Thyroid gland (tissue), 4 donors: ENCODE results near the gene UNC13D. TPM values are rescaled to one million over a fixed set of nuclear protein-coding genes. Genes with fewer than 3 reads are reported as not detected.

Source experiments
- DNase-seq, 2 donors: peaks; one replicate each; pipeline ENCODE4 v3.0.0-alpha.2; 2019
- H3K27ac ChIP-seq, 3 donors: fragments of 200-600 bp; sonication (generic); 1 replicate in 2 of 3; 2 replicates in 1 of 3; pipeline ENCODE4 v1.5.1; 2016 to 2019; ENCODE audit warnings: mild to moderate bottlenecking in 1 of 3, moderate library complexity in 1 of 3
- H3K27me3 ChIP-seq: fragments of 200-600 bp; sonication (generic); one replicate; pipeline ENCODE4 v1.5.1; 2019
- H3K36me3 ChIP-seq, 2 donors: fragments of 200-600 bp; sonication (generic); one replicate each; pipeline ENCODE4 v1.5.1; 2016 to 2019
- H3K4me1 ChIP-seq, 2 donors: fragments of 200-600 bp; sonication (generic); one replicate each; pipeline ENCODE4 v1.5.1; 2017 to 2019
- H3K4me3 ChIP-seq, 3 donors: fragments of 200-600 bp; sonication (generic); replicated peaks in 1 of 3; 1 replicate in 2 of 3; 2 replicates in 1 of 3; pipeline ENCODE4 v1.5.1; 2016; ENCODE audit warnings: mild to moderate bottlenecking in 1 of 3
- H3K9me3 ChIP-seq: fragments of 200-600 bp; sonication (generic); one replicate; pipeline ENCODE4 v1.5.1; 2017
- POLR2A ChIP-seq, 2 donors: fragments of 450-650 bp; IDR thresholded peaks; one replicate each; pipeline ENCODE4 v1.6.1; 2017; ENCODE audit warnings: antibody characterized with exemption in 2 of 2, mild to moderate bottlenecking in 2 of 2, moderate library complexity in 1 of 2
- WGBS, 2 donors: methylation state at CpG; one replicate each; pipeline ENCODE4 v1.1.5; 2017; 5-methylcytosine and 5-hydroxymethylcytosine counted together
- intact Hi-C: fragments of 100-400 bp; cut with DNase I; formaldehyde crosslinking; loops from one replicate; pipeline ENCODE4 v1.15.1; 2023
- total RNA-seq, 4 donors: library from RNA; depleted of rRNA; stranded (reverse); fragments of >200 nt; gene quantifications; one replicate each; pipeline ENCODE4 v1.2.3, GENCODE V29; 2016
- TF ChIP-seq, protein P1 (sequence below), 6 experiments: fragments of 200-600 bp in 3 of 6; fragments of 450-650 bp in 3 of 6; sonication (generic) in 3 of 6; IDR thresholded peaks; one replicate each; pipeline ENCODE4 v1.5.1; 2016 to 2019; ENCODE audit warnings: antibody characterized with exemption in 6 of 6, mild to moderate bottlenecking in 2 of 6, inconsistent platforms in 1 of 6, moderate library complexity in 1 of 6

UNC13D gene
- total RNA-seq, 4 donors from 2014 or later, result 4.0 to 8.1 (median 5.2) TPM

GRCh38 chr17:75876938-75877751 is 32.9 kb upstream of the UNC13D start:
- Histone ChIP-seq H3K27me3 (no peaks in the 10 kb centered on the region), H3K4me1 (peaks cover 40 to 53% of the 10 kb centered on the region in 2 donors), H3K36me3 (peaks cover 0 to 6% of the 10 kb centered on the region in 2 donors), H3K4me3 (peak overlapping the region in 2 of 3 donors; percentile 13 to 54), H3K27ac (peak overlapping the region; percentile 91 to 93 (median 91)), H3K9me3 (no peaks in the 10 kb centered on the region)
- DNase-seq, result peak; percentile 87 to 91
- peak in 1 of 2 donors; percentile 8 for TF ChIP-seq POLR2A (IDR thresholded peaks at IDR 0.05)
- TF ChIP-seq, protein P1, sequence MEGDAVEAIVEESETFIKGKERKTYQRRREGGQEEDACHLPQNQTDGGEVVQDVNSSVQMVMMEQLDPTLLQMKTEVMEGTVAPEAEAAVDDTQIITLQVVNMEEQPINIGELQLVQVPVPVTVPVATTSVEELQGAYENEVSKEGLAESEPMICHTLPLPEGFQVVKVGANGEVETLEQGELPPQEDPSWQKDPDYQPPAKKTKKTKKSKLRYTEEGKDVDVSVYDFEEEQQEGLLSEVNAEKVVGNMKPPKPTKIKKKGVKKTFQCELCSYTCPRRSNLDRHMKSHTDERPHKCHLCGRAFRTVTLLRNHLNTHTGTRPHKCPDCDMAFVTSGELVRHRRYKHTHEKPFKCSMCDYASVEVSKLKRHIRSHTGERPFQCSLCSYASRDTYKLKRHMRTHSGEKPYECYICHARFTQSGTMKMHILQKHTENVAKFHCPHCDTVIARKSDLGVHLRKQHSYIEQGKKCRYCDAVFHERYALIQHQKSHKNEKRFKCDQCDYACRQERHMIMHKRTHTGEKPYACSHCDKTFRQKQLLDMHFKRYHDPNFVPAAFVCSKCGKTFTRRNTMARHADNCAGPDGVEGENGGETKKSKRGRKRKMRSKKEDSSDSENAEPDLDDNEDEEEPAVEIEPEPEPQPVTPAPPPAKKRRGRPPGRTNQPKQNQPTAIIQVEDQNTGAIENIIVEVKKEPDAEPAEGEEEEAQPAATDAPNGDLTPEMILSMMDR (IDR thresholded peaks at IDR 0.05), result peak in 1 of 6 experiments; percentile 19
- intact Hi-C loops, result no loop called here
- WGBS, 2 donors, result 13 to 21% methylated on average over 31 to 33 of the region's 41 CpGs

GRCh38 chr17:75876190-75876937 is 32.2 kb upstream of the UNC13D start:
- peak overlapping the region; percentile 91 to 93 (median 91) for H3K27ac ChIP-seq
- no peaks in the 10 kb centered on the region for H3K27me3 ChIP-seq
- TF ChIP-seq POLR2A (IDR thresholded peaks at IDR 0.05), result peak in 1 of 2 donors; percentile 29
- TF ChIP-seq, protein P1 (IDR thresholded peaks at IDR 0.05), result peak in 2 of 6 experiments; percentile 14 to 23
- no peaks in the 10 kb centered on the region for H3K9me3 ChIP-seq
- 3 to 14% methylated on average over 11 to 16 of the region's 26 CpGs for WGBS, 2 donors
- H3K36me3 ChIP-seq, result peaks cover 0 to 6% of the 10 kb centered on the region in 2 donors
- intact Hi-C loops, result no loop called here
- peak overlapping the region in 1 of 3 donors; percentile 54 for H3K4me3 ChIP-seq
- peak; percentile 84 to 89 for DNase-seq
- H3K4me1 ChIP-seq, result peaks cover 41 to 58% of the 10 kb centered on the region in 2 donors

GRCh38 chr17:75875940-75876189 is 31.7 kb upstream of the UNC13D start:
- Histone ChIP-seq H3K27me3 (no peaks in the 10 kb centered on the region), H3K27ac (peak overlapping the region; percentile 91 to 93 (median 91)), H3K9me3 (no peaks in the 10 kb centered on the region), H3K4me3 (peak overlapping the region in 1 of 3 donors; percentile 54), H3K36me3 (peaks cover 0 to 6% of the 10 kb centered on the region in 2 donors), H3K4me1 (peaks cover 41 to 58% of the 10 kb centered on the region in 2 donors)
- TF ChIP-seq, protein P1 (IDR thresholded peaks at IDR 0.05), result no peak
- no peak for TF ChIP-seq POLR2A (IDR thresholded peaks at IDR 0.05)
- WGBS, 2 donors, result 20% methylated on average over 1 of the region's 5 CpGs; no CpG with 5 or more reads in 1 of the 2 donors
- no peak for DNase-seq
- intact Hi-C loops, result no loop called here

DNA sequence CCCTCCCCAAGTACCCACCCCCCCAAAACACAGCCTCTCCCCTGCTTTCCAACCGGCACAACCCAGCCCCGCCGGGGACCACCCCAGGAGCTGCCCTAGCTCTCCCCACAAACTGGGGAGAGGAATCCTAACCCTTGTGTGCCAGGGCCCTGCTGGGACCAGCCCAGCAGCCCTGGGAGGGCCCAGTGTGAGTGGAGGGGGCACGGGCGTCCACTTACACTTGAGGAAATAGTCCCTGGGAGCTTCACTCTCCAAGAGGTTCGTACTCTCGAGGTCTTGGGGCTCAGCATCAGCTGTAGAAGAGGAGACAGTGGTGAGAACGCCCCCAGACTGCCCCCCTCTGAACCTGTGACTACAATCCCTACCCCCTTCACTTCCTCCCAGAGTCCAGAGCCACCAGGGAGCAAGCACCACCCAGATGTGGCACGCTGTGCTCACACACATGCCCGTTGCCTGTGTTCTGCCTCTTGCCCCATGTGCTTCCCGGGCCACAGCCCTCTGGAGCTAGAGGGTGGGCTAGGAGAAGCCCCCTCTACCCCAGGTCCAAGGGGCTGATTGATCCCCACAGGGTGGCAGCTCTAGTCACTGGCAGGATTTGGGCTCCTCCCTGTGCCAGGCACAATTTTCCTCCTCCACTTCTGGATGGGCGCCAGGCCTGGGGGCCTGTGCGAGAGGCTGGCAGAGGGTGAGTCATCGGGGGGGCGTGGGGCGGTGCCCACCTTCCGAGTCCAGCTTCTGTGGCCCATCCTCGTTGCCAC is 31.2 kb upstream of the UNC13D start:
- Histone ChIP-seq H3K4me3 (peak overlapping the region in 1 of 3 donors; percentile 54), H3K4me1 (peaks cover 41 to 58% of the 10 kb centered on the region in 2 donors), H3K27ac (peak overlapping the region; percentile 91 to 93 (median 91)), H3K9me3 (no peaks in the 10 kb centered on the region), H3K36me3 (peaks cover 0 to 6% of the 10 kb centered on the region in 2 donors), H3K27me3 (no peaks in the 10 kb centered on the region)
- WGBS, 2 donors, result 62 to 68% methylated on average over 8 to 9 of the region's 18 CpGs
- intact Hi-C loops, result no loop called here
- TF ChIP-seq, protein P1 (IDR thresholded peaks at IDR 0.05), result no peak
- no peak for TF ChIP-seq POLR2A (IDR thresholded peaks at IDR 0.05)
- DNase-seq, result peak; percentile 45 to 76
